Thoracic aorta (tissue), 2 donors: ENCODE results near the gene RIT1. TPM values are rescaled to one million over a fixed set of nuclear protein-coding genes. Genes with fewer than 3 reads are reported as not detected.

ENCODE experiments used
- ATAC-seq: fragments of 150-250 bp; one replicate; pipeline ENCODE4 v1.8.0; 2017; ENCODE audit warnings: low read depth; ENCODE audit not compliant: insufficient number of reproducible peaks, low FRiP score
- DNase-seq: peaks from one replicate; pipeline ENCODE4 v3.0.0-alpha.2; 2020; ENCODE audit warnings: low spot score
- H3K27ac ChIP-seq, 2 donors: fragments of 200-600 bp; sonication (generic); 1 replicate in 1 of 2; 2 replicates in 1 of 2; pipeline ENCODE4 v1.5.1; 2016; ENCODE audit warnings: mild to moderate bottlenecking in 2 of 2, moderate library complexity in 2 of 2
- H3K27me3 ChIP-seq: fragments of 200-600 bp; sonication (generic); replicated peaks from 2 replicates; pipeline ENCODE4 v1.6.0; 2016; ENCODE audit warnings: mild to moderate bottlenecking; ENCODE audit not compliant: insufficient read depth
- H3K36me3 ChIP-seq: fragments of 200-600 bp; sonication (generic); one replicate; pipeline ENCODE4 v1.5.1; 2016
- H3K4me1 ChIP-seq, 2 donors: fragments of 200-600 bp; sonication (generic); 1 replicate in 1 of 2; 2 replicates in 1 of 2; pipeline versions ENCODE4 v1.5.1 to v1.6.0; 2016; ENCODE audit warnings: low read depth in 2 of 2, mild to moderate bottlenecking in 1 of 2; ENCODE audit not compliant: control insufficient read depth in 1 of 2
- H3K4me3 ChIP-seq: fragments of 200-600 bp; sonication (generic); 2 replicates; pipeline ENCODE4 v1.5.1; 2016; ENCODE audit warnings: mild to moderate bottlenecking
- H3K9me3 ChIP-seq: fragments of 200-600 bp; sonication (generic); 2 replicates; pipeline ENCODE4 v1.5.1; 2016
- total RNA-seq, 2 donors: library from RNA; depleted of rRNA; stranded (reverse); fragments of >200 nt; gene quantifications; one replicate each; pipeline versions ENCODE4 v1.1.0 to v1.2.3, GENCODE V29; 2016
- TF ChIP-seq, protein P1 (sequence below): fragments of 200-600 bp; sonication (generic); IDR thresholded peaks from one replicate; pipeline ENCODE4 v1.5.1; 2019; ENCODE audit warnings: antibody characterized with exemption

RIT1 gene
- total RNA-seq, 2 donors from 2014 or later: 27.1 to 42.8 TPM

DNA sequence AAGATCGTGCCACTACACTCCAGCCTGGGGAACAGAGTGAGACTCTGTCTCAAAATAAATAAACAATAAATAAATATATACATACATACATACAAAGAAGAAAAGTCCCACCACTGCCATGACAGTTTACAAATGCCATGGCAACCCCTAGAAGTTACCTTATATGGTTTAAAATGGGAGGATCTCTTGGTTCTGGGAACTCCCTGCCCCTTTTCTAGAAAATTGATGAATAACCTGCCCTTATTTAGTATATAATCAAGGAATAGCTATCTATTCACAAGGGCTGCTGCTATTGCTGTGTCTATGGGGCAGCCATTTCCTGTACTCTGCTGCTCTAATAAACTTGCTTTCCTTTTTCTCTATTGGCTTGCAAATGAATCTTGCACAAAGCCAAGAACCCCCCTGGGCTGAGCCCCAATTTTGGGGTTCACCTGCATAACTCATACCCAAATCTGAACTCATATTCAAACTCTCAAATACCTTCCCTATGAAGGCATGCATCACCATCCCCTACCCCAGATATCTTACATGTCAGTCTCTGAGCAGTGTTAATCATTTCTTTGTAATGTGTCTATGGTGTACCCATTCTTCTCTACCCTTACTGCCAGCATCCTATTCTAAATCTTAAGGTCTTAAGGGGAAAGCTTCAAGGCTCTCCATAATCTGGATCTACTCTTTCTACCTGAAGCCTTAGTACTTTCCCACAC, 63.2 kb downstream of the RIT1 start:
- ATAC-seq (no peak), DNase-seq (no peak)
- Histone ChIP-seq H3K36me3 (peaks cover 16% of the 10 kb centered on the region), H3K9me3 (no peaks in the 10 kb centered on the region), H3K4me1 (peaks cover 6 to 9% of the 10 kb centered on the region in 2 donors), H3K27ac (no peak overlapping the region), H3K4me3 (no peak overlapping the region), H3K27me3 (no peaks in the 10 kb centered on the region)
- TF ChIP-seq, protein P1, sequence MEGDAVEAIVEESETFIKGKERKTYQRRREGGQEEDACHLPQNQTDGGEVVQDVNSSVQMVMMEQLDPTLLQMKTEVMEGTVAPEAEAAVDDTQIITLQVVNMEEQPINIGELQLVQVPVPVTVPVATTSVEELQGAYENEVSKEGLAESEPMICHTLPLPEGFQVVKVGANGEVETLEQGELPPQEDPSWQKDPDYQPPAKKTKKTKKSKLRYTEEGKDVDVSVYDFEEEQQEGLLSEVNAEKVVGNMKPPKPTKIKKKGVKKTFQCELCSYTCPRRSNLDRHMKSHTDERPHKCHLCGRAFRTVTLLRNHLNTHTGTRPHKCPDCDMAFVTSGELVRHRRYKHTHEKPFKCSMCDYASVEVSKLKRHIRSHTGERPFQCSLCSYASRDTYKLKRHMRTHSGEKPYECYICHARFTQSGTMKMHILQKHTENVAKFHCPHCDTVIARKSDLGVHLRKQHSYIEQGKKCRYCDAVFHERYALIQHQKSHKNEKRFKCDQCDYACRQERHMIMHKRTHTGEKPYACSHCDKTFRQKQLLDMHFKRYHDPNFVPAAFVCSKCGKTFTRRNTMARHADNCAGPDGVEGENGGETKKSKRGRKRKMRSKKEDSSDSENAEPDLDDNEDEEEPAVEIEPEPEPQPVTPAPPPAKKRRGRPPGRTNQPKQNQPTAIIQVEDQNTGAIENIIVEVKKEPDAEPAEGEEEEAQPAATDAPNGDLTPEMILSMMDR: no peak

Other genes starting within 250 kb of the RIT1 start
- gene YY1AP1, start 222.6 kb downstream of the RIT1 start, total RNA-seq: 100 to 1,000 TPM; 156 to 197 TPM
- gene DAP3, start 222.3 kb downstream of the RIT1 start, total RNA-seq: 100 to 1,000 TPM in 1 of 2 donors, 10 to 100 TPM in 1; 56.5 to 113 TPM
- gene GON4L, start 54.1 kb downstream of the RIT1 start, total RNA-seq: 10 to 100 TPM; 39.3 to 83.2 TPM
- 10 to 100 TPM; 49.5 to 62.4 TPM for gene SYT11, start 51.8 kb downstream of the RIT1 start, total RNA-seq
- 10 to 100 TPM; 50.6 to 56.9 TPM for gene KHDC4, start 23.1 kb upstream of the RIT1 start, total RNA-seq
- not detected for gene RXFP4, start 30.3 kb upstream of the RIT1 start, total RNA-seq
- 100 to 1,000 TPM; 162 to 166 TPM for gene ARHGEF2, start 67.2 kb upstream of the RIT1 start, total RNA-seq
- gene SSR2, start 109.6 kb upstream of the RIT1 start, total RNA-seq: 100 to 1,000 TPM; 132 to 241 TPM
- gene UBQLN4, start 142.4 kb upstream of the RIT1 start, total RNA-seq: 10 to 100 TPM; 21.7 to 36.7 TPM
- 10 to 100 TPM; 26.4 to 37.0 TPM for gene LAMTOR2, start 143.4 kb upstream of the RIT1 start, total RNA-seq
- gene RAB25, start 149.8 kb upstream of the RIT1 start, total RNA-seq: not detected
- under 1 TPM in 1 of 2 donors, not detected in 1; 0.42 TPM for gene MEX3A, start 171.1 kb upstream of the RIT1 start, total RNA-seq
- 100 to 1,000 TPM; 740 to 804 TPM for gene LMNA, start 203.4 kb upstream of the RIT1 start, total RNA-seq
- gene SEMA4A, start 242.2 kb upstream of the RIT1 start, total RNA-seq: 10 to 100 TPM; 12.7 to 15.8 TPM